HepG2 (cell line): Measurements from ENCODE around the gene CARD19. TPM values are rescaled to one million over a fixed set of nuclear protein-coding genes. Genes with fewer than 3 reads are reported as not detected.

Experiments
- AKAP8 ChIP-seq: sonication (generic); formaldehyde crosslinking; IDR thresholded peaks from 2 replicates; pipeline ENCODE4 v1.5.1; 2020; ENCODE audit warnings: mild to moderate bottlenecking, missing genetic modification reagents
- BCL6 ChIP-seq: IDR thresholded peaks from 2 replicates; pipeline ENCODE4 v1.6.1; 2016; ENCODE audit warnings: missing genetic modification reagents, missing compliant biosample characterization
- CC2D1A ChIP-seq: sonication (generic); formaldehyde crosslinking; IDR thresholded peaks from 2 replicates; pipeline ENCODE4 v1.8.1; 2023; ENCODE audit warnings: mild to moderate bottlenecking, missing genetic modification reagents
- DMAP1 ChIP-seq: IDR thresholded peaks from 2 replicates; pipeline ENCODE4 v1.6.1; 2016
- GABPB1 ChIP-seq: IDR thresholded peaks from 2 replicates; pipeline ENCODE4 v1.6.1; 2016; ENCODE audit warnings: mild to moderate bottlenecking, missing genetic modification reagents, moderate library complexity, missing compliant biosample characterization
- HNRNPLL ChIP-seq: fragments of 200-400 bp; formaldehyde crosslinking; IDR thresholded peaks from 2 replicates; pipeline ENCODE4 v1.6.1; 2017; ENCODE audit warnings: mild to moderate bottlenecking, low read depth, low read length; ENCODE audit not compliant: poor library complexity, severe bottlenecking
- ISL2 ChIP-seq: sonication (generic); formaldehyde crosslinking; IDR thresholded peaks from 2 replicates; pipeline ENCODE4 v1.5.0; 2020; ENCODE audit warnings: missing genetic modification reagents
- MED1 ChIP-seq: sonication (generic); formaldehyde crosslinking; IDR thresholded peaks from 2 replicates; pipeline ENCODE4 v1.4.0; 2020; ENCODE audit warnings: missing genetic modification reagents
- NR2F2 ChIP-seq: IDR thresholded peaks from 2 replicates; pipeline ENCODE4 v1.6.1; 2012; ENCODE audit warnings: low read depth, inconsistent platforms, borderline replicate concordance
- NR3C1 ChIP-seq: sonication (generic); formaldehyde crosslinking; IDR thresholded peaks from 2 replicates; pipeline ENCODE4 v1.4.0; 2020; ENCODE audit warnings: missing genetic modification reagents
- POLR2AphosphoS5 ChIP-seq: IDR thresholded peaks from 2 replicates; pipeline ENCODE4 v1.6.1; 2012; ENCODE audit warnings: low read depth, low read length
- PRMT3 ChIP-seq: sonication (generic); formaldehyde crosslinking; IDR thresholded peaks from 2 replicates; pipeline ENCODE4 v1.8.1; 2022; ENCODE audit warnings: low read depth, mild to moderate bottlenecking, moderate library complexity, missing genetic modification reagents, borderline replicate concordance
- ZBTB7B ChIP-seq: sonication (generic); formaldehyde crosslinking; IDR thresholded peaks from 2 replicates; pipeline ENCODE4 v1.4.0; 2020; ENCODE audit warnings: missing genetic modification reagents
- ZC3H4 ChIP-seq: sonication (generic); formaldehyde crosslinking; IDR thresholded peaks from 2 replicates; pipeline ENCODE4 v1.4.0; 2020; ENCODE audit warnings: missing genetic modification reagents, borderline replicate concordance
- ZNF564 ChIP-seq: sonication (generic); formaldehyde crosslinking; IDR thresholded peaks from 2 replicates; pipeline ENCODE4 v1.8.1; 2023; ENCODE audit warnings: mild to moderate bottlenecking, missing genetic modification reagents
- ZNF569 ChIP-seq: sonication (generic); formaldehyde crosslinking; IDR thresholded peaks from 2 replicates; pipeline ENCODE4 v1.5.0; 2020; ENCODE audit warnings: mild to moderate bottlenecking, missing genetic modification reagents, moderate library complexity, borderline replicate concordance
- ZSCAN12 ChIP-seq: sonication (generic); formaldehyde crosslinking; IDR thresholded peaks from 2 replicates; pipeline ENCODE4 v1.9.0; 2021; ENCODE audit warnings: mild to moderate bottlenecking, missing genetic modification reagents
- polyA plus RNA-seq, 8 experiments: library from polyadenylated mRNA; depleted of rRNA in 3 of 8; stranded (reverse) in 7 of 8; unstranded in 1 of 8; fragments of >200 nt; fragmentation: Illumina TruSeq in 4 of 8; extraction: Trizol in 4 of 8; gene quantifications; 2 replicates each; pipeline versions ENCODE4 v1.2.1 to v1.2.3, GENCODE V29; 2011 to 2016; ENCODE audit warnings: low read depth in 4 of 8, missing spikeins in 1 of 8, mixed read lengths in 1 of 8; ENCODE audit not compliant: insufficient read depth in 1 of 8
- total RNA-seq, 5 experiments: library from RNA; depleted of rRNA; stranded (reverse); fragments of >200 nt; fragmentation: Illumina TruSeq; extraction: Trizol; gene quantifications; 2 replicates each; pipeline ENCODE4 v1.2.3, GENCODE V29; 2016; ENCODE audit warnings: low read depth in 1 of 5
- TF ChIP-seq, protein P1 (sequence below): sonication (generic); formaldehyde crosslinking; conservative IDR thresholded peaks from 2 replicates; pipeline ENCODE4 v1.4.0; 2020; ENCODE audit warnings: missing genetic modification reagents
- TF ChIP-seq, protein P2 (sequence below): sonication (generic); formaldehyde crosslinking; IDR thresholded peaks from 2 replicates; pipeline ENCODE4 v1.5.0; 2020; ENCODE audit warnings: missing genetic modification reagents
- TF ChIP-seq, protein P3 (sequence below): sonication (generic); formaldehyde crosslinking; IDR thresholded peaks from 2 replicates; pipeline ENCODE4 v1.4.0; 2020; ENCODE audit warnings: missing genetic modification reagents, mild to moderate bottlenecking, borderline replicate concordance
- TF ChIP-seq, protein P4 (sequence below): sonication (generic); formaldehyde crosslinking; IDR thresholded peaks from 2 replicates; pipeline ENCODE4 v1.8.0; 2023; ENCODE audit warnings: mild to moderate bottlenecking, missing genetic modification reagents
- TF ChIP-seq, protein P5 (sequence below): IDR thresholded peaks from 2 replicates; pipeline ENCODE4 v1.6.1; 2016

Gene CARD19
- total and polyA plus RNA-seq, 2 of the 13 experiments (the other 11 are each of a cell fraction or from before 2014, with no cell fraction given), result 18.4 to 47.2 TPM

DNA sequence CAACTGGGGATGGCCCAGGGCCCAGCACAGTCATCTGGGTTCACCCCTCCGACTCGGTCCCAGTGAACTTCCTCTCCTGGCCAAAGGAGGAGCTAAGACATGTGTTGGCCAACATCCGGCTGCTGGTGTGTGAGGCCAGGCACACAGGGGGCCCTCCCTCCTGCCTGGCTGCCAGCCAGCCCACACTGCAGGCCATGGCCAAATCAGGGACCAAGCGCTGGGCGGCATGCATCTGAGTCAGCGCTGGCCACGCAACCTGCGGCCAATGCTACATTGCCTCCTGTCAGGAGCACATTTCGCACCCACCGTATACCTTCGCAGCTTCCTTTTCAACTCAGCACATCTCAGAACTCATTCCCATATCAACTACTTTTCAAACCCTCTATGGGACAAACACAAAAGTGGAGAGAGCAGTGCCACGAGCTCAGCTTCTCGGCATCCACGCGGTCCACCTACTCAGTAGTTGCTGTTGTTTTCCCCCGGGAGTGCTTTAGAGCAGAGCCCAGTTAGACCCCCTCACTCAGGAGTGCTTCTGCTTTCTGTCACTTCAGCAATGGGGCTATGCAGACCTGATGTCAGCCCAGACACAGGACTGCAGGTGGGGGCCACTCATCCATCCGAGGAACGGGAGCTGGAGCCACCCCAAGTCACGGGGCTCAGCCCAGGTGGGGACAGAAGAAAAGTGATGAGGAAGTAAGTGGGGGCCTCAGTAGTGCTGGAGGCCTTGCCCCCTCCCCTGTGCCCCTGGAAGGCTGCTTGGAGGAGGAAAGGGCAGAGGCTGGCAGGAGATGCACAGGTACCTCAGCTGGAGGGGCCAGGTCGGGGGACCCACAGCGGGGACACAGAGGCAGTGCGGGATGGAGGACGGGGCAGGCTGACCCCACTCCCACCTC is 24.2 kb downstream of the CARD19 start (continued):
- TF ChIP-seq PRMT3 (CRISPR knock-in tag), result 0 out of 2 replicates have a peak, but pooled peaks have one; percentile 79
- TF ChIP-seq, protein P1, sequence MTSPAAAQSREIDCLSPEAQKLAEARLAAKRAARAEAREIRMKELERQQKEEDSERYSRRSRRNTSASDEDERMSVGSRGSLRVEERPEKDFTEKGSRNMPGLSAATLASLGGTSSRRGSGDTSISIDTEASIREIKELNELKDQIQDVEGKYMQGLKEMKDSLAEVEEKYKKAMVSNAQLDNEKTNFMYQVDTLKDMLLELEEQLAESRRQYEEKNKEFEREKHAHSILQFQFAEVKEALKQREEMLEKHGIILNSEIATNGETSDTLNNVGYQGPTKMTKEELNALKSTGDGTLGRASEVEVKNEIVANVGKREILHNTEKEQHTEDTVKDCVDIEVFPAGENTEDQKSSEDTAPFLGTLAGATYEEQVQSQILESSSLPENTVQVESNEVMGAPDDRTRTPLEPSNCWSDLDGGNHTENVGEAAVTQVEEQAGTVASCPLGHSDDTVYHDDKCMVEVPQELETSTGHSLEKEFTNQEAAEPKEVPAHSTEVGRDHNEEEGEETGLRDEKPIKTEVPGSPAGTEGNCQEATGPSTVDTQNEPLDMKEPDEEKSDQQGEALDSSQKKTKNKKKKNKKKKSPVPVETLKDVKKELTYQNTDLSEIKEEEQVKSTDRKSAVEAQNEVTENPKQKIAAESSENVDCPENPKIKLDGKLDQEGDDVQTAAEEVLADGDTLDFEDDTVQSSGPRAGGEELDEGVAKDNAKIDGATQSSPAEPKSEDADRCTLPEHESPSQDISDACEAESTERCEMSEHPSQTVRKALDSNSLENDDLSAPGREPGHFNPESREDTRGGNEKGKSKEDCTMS (CRISPR knock-in tag), result no peak
- peak; percentile 45; the same call in 1 of the 2 replicates for TF ChIP-seq ISL2 (CRISPR knock-in tag)
- TF ChIP-seq GABPB1, result peak; percentile 93
- TF ChIP-seq, protein P2, sequence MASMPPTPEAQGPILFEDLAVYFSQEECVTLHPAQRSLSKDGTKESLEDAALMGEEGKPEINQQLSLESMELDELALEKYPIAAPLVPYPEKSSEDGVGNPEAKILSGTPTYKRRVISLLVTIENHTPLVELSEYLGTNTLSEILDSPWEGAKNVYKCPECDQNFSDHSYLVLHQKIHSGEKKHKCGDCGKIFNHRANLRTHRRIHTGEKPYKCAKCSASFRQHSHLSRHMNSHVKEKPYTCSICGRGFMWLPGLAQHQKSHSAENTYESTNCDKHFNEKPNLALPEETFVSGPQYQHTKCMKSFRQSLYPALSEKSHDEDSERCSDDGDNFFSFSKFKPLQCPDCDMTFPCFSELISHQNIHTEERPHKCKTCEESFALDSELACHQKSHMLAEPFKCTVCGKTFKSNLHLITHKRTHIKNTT (CRISPR knock-in tag), result no peak
- peak; percentile 95 for TF ChIP-seq MED1 (CRISPR knock-in tag)
- peak; percentile 64; the same call in 1 of the 2 replicates for TF ChIP-seq ZSCAN12
- TF ChIP-seq, protein P3, sequence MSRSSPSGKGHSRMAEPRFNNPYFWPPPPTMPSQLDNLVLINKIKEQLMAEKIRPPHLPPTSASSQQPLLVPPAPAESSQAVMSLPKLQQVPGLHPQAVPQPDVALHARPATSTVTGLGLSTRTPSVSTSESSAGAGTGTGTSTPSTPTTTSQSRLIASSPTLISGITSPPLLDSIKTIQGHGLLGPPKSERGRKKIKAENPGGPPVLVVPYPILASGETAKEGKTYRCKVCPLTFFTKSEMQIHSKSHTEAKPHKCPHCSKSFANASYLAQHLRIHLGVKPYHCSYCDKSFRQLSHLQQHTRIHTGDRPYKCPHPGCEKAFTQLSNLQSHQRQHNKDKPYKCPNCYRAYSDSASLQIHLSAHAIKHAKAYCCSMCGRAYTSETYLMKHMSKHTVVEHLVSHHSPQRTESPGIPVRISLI (CRISPR knock-in tag), result no peak; the same call in 1 of the 2 replicates
- TF ChIP-seq ZBTB7B (CRISPR knock-in tag), result peak; percentile 75; the same call in 1 of the 2 replicates
- no peak for TF ChIP-seq ZC3H4 (CRISPR knock-in tag)
- TF ChIP-seq ZNF569 (CRISPR knock-in tag), result no peak
- TF ChIP-seq, protein P4, sequence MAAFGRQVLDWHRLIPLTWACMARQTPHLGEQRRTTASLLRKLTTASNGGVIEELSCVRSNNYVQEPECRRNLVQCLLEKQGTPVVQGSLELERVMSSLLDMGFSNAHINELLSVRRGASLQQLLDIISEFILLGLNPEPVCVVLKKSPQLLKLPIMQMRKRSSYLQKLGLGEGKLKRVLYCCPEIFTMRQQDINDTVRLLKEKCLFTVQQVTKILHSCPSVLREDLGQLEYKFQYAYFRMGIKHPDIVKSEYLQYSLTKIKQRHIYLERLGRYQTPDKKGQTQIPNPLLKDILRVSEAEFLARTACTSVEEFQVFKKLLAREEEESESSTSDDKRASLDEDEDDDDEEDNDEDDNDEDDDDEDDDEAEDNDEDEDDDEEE (CRISPR knock-in tag), result peak; percentile 53; the same call in 1 of the 2 replicates
- TF ChIP-seq DMAP1 (CRISPR knock-in tag), result peak; percentile 95
- TF ChIP-seq CC2D1A, result no peak
- peak; percentile 52; the same call in 1 of the 2 replicates for TF ChIP-seq ZNF564 (CRISPR knock-in tag)
- TF ChIP-seq, protein P5, sequence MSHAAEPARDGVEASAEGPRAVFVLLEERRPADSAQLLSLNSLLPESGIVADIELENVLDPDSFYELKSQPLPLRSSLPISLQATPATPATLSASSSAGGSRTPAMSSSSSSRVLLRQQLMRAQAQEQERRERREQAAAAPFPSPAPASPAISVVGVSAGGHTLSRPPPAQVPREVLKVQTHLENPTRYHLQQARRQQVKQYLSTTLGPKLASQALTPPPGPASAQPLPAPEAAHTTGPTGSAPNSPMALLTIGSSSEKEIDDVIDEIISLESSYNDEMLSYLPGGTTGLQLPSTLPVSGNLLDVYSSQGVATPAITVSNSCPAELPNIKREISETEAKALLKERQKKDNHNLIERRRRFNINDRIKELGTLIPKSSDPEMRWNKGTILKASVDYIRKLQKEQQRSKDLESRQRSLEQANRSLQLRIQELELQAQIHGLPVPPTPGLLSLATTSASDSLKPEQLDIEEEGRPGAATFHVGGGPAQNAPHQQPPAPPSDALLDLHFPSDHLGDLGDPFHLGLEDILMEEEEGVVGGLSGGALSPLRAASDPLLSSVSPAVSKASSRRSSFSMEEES (CRISPR knock-in tag), result peak; percentile 77; the same call in 1 of the 2 replicates
- TF ChIP-seq HNRNPLL, result peak; percentile 99
- TF ChIP-seq POLR2AphosphoS5, result peak; percentile 50; the same call in 1 of the 2 replicates
- no peak for TF ChIP-seq NR2F2
- TF ChIP-seq AKAP8 (CRISPR knock-in tag), result peak; percentile 99
- peak; percentile 59; the same call in 1 of the 2 replicates for TF ChIP-seq BCL6
- no peak for TF ChIP-seq NR3C1
